Activated CD8-positive, alpha-beta memory T cell treated with anti-CD3 and anti-CD28 coated beads, Interleukin-2, amount 50 U/mL, for 48 hours (primary cell): Measurements from ENCODE around the gene TBC1D8.

Experiments used
- DNase-seq: peaks from one replicate; pipeline ENCODE4 v3.0.0-alpha.2; 2020

TBC1D8 gene

GRCh38 chr2:101133492-101134100, 17.6 kb downstream of the TBC1D8 start:
- no peak for DNase-seq

GRCh38 chr2:101132202-101132601, 19.0 kb downstream of the TBC1D8 start:
- DNase-seq, result no peak

- DNase-seq, result no peak
These were observed 21.1 kb downstream of the TBC1D8 start for GRCh38 chr2:101130081-101130480.

- DNase-seq, result no peak
These were observed 23.7 kb downstream of the TBC1D8 start for GRCh38 chr2:101127319-101128056.

- no peak for DNase-seq
These were observed 25.4 kb downstream of the TBC1D8 start for GRCh38 chr2:101125808-101126207.

GRCh38 chr2:101125374-101125773, 25.8 kb downstream of the TBC1D8 start:
- DNase-seq, result no peak

GRCh38 chr2:101124643-101125366, 26.4 kb downstream of the TBC1D8 start:
- no peak for DNase-seq

GRCh38 chr2:101123795-101124471, 27.2 kb downstream of the TBC1D8 start:
- no peak for DNase-seq

- DNase-seq, result no peak
These were observed 30.0 kb downstream of the TBC1D8 start for GRCh38 chr2:101121174-101121573.

GRCh38 chr2:101120124-101120996, 30.8 kb downstream of the TBC1D8 start:
- DNase-seq, result no peak

- no peak for DNase-seq
These were observed 31.8 kb downstream of the TBC1D8 start for GRCh38 chr2:101119431-101119830.

- no peak for DNase-seq
These were observed 34.2 kb downstream of the TBC1D8 start for GRCh38 chr2:101116841-101117552.

- DNase-seq, result no peak
These were observed 34.8 kb downstream of the TBC1D8 start for GRCh38 chr2:101116348-101116747.

- DNase-seq, result no peak
These were observed 35.5 kb downstream of the TBC1D8 start for GRCh38 chr2:101115664-101116063.

GRCh38 chr2:101114815-101115214, 36.4 kb downstream of the TBC1D8 start:
- DNase-seq, result no peak

GRCh38 chr2:101114268-101114783, 36.9 kb downstream of the TBC1D8 start:
- DNase-seq, result no peak

- no peak for DNase-seq
These were observed 37.5 kb downstream of the TBC1D8 start for GRCh38 chr2:101113441-101114267.

- no peak for DNase-seq
These were observed 38.4 kb downstream of the TBC1D8 start for GRCh38 chr2:101112772-101113157.

- no peak for DNase-seq
These were observed 39.0 kb downstream of the TBC1D8 start for GRCh38 chr2:101111917-101112771.
